Diencephalon (tissue), 1 donor: Measurements from ENCODE around the gene CFHR2. TPM values are rescaled to one million over a fixed set of nuclear protein-coding genes. Genes with fewer than 3 reads are reported as not detected.

ENCODE experiments used
- small RNA-seq: library from RNA; depleted of rRNA; stranded (forward); fragments of <200 nt; gene quantifications from one replicate; pipeline ENCODE3, GENCODE V24; 2014
- total RNA-seq: library from RNA; depleted of rRNA; stranded (reverse); fragments of >200 nt; gene quantifications from one replicate; pipeline ENCODE4 v1.2.3, GENCODE V29; 2014

The CFHR2 gene
- total RNA-seq: not detected

GRCh38 chr1:196943568-196943967, at the start of gene CFHR2:
TSS of gene CFHR2 (plus strand) at chr1:196943738. CDS start at chr1:196943881, 143 bp downstream.

DNA sequence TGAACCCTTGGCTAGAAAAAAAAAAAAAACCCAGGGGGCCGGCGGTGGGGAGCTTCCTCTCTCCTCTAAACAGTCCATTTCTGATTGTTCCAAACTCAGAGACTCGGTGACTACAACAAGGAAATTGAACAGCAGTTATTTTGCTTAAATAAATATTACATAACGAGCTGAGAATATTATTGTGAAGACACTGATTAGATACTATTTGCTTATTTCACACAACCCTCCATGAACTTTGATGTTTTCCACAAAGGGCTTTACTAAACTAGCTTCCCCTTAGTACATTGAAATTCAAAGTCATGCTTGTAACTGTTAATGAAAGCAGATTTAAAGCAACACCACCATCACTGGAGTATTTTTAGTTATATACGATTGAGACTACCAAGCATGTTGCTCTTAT, 33.7 kb downstream of the CFHR2 start, which contains the start of gene CFHR5:
CFHR5 (plus strand) TSS at position 279 of the 400 bp plus-strand sequence; CDS start at position 388, 109 bp downstream.

Small RNA genes lying within 50 kb of the gene (small RNA-seq; reads per million reads assigned to genes)
- not detected for gene AL139418.1

Other genes starting within 250 kb of the CFHR2 start
- gene CFHR3, start 168.9 kb upstream of the CFHR2 start, total RNA-seq: not detected
- 2.5 TPM for gene CFHR1, start 124.0 kb upstream of the CFHR2 start, total RNA-seq
- gene CFHR4, start 55.7 kb upstream of the CFHR2 start, total RNA-seq: 0.69 TPM
- not detected for gene CFHR5, start 33.8 kb downstream of the CFHR2 start, total RNA-seq
- not detected for gene F13B, start 123.5 kb downstream of the CFHR2 start, total RNA-seq
- 14.8 TPM for gene ASPM, start 202.9 kb downstream of the CFHR2 start, total RNA-seq